ENCODE data around the gene USP7.

Gene USP7

DNA sequence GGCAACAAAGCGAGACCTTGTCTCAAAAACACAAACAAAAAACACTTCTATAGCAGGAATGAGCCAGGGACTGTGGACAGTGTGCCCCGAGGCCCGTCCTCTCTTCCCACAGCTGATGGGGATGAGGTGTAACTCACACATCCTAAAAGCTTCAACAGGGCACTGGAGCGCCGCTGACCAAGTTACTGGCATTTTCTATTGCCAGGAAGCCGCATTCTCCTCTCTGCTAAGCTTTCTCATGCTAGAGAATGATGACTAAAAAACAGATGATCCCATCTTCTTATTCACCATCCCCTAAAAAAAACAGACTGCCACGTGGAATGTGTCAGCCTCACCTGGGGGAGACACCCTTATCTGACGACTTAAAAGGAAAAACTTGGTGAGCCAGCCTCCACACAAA lies 111.2 kb downstream of the USP7 start:
- DNase-seq (ENCODE audit: low read depth) = no peak
- TF ChIP-seq, protein P1, sequence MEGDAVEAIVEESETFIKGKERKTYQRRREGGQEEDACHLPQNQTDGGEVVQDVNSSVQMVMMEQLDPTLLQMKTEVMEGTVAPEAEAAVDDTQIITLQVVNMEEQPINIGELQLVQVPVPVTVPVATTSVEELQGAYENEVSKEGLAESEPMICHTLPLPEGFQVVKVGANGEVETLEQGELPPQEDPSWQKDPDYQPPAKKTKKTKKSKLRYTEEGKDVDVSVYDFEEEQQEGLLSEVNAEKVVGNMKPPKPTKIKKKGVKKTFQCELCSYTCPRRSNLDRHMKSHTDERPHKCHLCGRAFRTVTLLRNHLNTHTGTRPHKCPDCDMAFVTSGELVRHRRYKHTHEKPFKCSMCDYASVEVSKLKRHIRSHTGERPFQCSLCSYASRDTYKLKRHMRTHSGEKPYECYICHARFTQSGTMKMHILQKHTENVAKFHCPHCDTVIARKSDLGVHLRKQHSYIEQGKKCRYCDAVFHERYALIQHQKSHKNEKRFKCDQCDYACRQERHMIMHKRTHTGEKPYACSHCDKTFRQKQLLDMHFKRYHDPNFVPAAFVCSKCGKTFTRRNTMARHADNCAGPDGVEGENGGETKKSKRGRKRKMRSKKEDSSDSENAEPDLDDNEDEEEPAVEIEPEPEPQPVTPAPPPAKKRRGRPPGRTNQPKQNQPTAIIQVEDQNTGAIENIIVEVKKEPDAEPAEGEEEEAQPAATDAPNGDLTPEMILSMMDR (conservative IDR thresholded peaks at IDR 0.05; ENCODE audit: low read depth, low read length) = no peak
- H3K4me3 ChIP-seq (ENCODE audit: low read depth, low read length) = no peak overlapping the region

DNA sequence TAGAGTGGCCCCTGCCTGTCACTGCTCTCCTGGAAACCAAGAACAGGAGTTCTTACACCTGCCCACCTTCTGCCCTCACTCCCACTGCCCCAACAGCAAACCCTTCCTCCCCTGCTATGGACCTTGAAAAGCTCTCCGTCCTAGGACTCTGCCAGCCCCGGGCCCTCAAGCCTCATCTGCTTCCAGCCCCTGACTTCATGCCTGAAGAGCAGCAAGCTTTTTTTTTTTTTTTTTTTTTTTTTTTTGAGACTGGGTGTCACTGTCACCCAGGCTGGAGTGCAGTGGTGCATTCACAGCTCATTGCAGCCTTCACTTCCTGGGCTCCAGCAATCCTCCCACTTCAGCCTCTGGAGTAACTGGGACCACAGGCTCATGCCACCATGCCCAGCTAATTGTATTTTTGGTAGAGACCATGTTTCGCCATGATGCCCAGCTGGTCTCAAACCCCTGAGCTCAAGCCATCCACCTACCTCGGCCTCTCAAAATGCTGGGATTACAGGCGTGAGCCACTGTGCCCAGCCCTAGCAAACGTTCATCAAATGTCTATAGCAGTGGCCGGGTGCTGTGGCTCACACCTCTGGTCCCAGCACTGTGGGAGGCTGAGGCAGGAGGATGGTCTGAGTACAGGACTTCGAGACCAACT lies 111.8 kb downstream of the USP7 start:
- TF ChIP-seq, protein P1 (conservative IDR thresholded peaks at IDR 0.05; ENCODE audit: low read depth, low read length) = no peak
- no peak overlapping the region for H3K4me3 ChIP-seq (ENCODE audit: low read depth, low read length)
- DNase-seq (ENCODE audit: low read depth) = no peak

DNA sequence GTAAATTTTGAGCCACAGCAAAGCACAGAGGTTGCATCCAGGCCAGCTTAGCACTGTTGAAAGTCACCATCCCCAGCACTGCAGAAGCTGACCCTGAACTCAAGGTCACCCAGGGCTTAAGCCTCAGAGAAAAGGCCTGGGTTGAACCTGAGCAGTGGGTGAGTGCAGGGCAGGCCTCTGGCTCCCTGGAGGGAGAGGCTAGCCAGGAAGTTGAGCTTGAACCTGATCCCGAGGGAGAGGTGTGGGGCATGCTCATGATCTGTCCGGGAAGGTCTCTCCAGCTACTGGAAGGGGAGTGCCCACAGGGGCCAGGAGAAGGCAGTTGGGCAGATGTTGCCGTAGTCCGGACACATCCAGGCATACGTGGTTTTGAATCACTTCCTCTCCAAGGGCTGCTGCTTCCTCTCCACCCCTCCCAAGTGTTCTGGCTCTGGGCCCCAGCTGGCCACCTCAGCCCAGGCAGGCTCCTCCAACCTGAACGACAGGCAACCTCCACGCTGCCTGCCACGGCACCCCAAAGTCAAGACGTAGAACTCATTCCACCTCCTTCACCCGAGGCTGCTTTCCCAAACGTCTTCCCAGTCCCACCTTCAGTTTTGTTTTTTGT lies 113.3 kb downstream of the USP7 start:
- TF ChIP-seq, protein P1 (conservative IDR thresholded peaks at IDR 0.05; ENCODE audit: low read depth, low read length) = no peak
- DNase-seq (ENCODE audit: low read depth) = peak; percentile 82
- no peak overlapping the region for H3K4me3 ChIP-seq (ENCODE audit: low read depth, low read length)

DNA sequence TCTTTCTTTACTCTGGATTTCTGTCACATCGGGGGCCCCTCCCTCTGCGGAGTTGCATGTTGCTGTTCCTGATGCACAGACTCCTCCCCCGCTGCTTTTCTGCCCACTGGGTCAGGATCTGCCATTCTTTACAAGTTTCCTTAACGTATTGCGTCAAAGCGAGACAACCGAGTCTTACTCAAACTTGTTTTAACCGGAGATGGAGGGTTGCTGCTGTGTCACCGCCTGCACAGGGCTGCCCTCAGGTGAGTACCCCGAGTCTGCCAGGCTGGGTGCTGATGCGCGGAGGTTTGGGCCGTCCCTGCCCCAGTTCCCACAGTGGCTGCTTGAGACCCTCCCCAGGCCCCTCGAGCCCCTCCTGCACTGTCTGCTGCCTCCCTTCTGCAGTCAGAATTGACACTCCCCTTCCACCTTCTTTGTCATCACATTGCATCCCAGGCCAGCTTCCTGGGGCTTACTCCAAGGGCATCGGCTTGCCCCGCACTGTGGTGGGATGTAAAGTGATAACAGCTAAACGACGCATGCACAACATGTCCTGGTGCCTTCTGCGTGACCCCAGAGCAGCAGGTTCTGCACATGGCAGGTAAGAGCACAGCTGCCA lies 114.2 kb downstream of the USP7 start:
- TF ChIP-seq, protein P1 (conservative IDR thresholded peaks at IDR 0.05; ENCODE audit: low read depth, low read length) = no peak
- DNase-seq (ENCODE audit: low read depth) = peak; percentile 96
- H3K4me3 ChIP-seq (ENCODE audit: low read depth, low read length) = no peak overlapping the region

DNA sequence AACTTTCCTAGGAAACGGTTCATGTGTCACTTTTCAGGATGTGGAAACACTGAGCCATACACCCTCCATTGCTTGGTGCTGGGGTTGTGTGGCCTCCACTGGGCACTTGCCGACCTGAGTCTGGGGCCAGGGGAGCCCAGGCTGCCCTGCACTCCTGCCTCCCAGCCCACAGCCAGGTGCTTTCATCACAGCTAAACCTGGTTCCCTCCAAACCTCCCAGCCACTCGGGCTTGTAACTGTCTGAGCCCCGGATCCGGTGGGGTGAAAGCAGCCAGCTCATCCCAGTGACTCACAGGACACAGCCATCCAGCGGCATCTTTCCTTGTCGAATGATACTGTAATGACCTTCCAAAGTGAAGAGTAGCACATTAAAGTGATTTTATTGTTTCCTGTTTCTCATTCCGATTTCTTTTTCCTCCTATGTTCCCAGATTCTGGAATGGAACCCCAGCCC lies 114.7 kb downstream of the USP7 start:
- TF ChIP-seq, protein P1 (conservative IDR thresholded peaks at IDR 0.05; ENCODE audit: low read depth, low read length) = no peak
- H3K4me3 ChIP-seq (ENCODE audit: low read depth, low read length) = no peak overlapping the region
- DNase-seq (ENCODE audit: low read depth) = peak; percentile 65

DNA sequence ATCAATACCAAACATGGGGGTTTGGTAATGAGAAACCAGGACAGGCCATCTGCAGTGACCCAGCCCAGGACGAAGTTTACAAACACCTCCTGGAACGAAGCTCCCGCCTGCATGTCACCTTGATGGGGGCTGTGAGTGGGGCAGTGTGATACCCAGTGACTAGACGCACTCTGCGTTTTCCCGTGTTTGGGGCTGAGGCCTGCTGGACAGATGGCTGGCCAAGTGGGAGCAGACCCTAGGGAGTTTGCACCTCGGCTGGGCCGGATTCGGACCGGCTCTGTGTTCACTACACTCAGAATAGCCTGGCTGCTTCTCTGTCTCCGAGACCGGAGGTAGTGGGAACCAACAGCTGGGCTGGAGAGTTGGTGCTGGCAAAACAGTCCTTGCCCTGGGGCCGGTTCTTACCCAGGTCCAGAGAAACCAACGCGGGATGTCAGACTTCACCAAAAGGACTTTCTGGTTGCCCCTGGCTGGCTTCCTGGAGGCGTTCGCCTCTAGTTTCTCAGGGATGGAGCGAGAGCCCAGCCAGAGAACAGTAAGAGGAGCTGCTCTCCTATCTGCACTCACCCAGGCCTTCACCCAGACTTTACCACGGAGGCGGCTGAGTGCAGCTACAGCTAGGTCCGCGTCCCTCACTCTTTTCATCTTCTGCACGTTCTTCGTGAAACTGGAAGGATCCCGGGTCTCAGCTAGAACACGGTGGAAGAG lies 115.3 kb downstream of the USP7 start:
- DNase-seq (ENCODE audit: low read depth) = peak; percentile 30
- TF ChIP-seq, protein P1 (conservative IDR thresholded peaks at IDR 0.05; ENCODE audit: low read depth, low read length) = no peak
- no peak overlapping the region for H3K4me3 ChIP-seq (ENCODE audit: low read depth, low read length)

All from choroid plexus epithelial cell (primary cell).